G401.6 (cell line): Measurements from ENCODE around the gene WDR70.

Experiments
- FAIRE-seq: peaks from 2 replicates; lab custom pipeline; 2012; peaks lifted over from hg19 to GRCh38; lab: Jason Lieb, UNC

The WDR70 gene

DNA sequence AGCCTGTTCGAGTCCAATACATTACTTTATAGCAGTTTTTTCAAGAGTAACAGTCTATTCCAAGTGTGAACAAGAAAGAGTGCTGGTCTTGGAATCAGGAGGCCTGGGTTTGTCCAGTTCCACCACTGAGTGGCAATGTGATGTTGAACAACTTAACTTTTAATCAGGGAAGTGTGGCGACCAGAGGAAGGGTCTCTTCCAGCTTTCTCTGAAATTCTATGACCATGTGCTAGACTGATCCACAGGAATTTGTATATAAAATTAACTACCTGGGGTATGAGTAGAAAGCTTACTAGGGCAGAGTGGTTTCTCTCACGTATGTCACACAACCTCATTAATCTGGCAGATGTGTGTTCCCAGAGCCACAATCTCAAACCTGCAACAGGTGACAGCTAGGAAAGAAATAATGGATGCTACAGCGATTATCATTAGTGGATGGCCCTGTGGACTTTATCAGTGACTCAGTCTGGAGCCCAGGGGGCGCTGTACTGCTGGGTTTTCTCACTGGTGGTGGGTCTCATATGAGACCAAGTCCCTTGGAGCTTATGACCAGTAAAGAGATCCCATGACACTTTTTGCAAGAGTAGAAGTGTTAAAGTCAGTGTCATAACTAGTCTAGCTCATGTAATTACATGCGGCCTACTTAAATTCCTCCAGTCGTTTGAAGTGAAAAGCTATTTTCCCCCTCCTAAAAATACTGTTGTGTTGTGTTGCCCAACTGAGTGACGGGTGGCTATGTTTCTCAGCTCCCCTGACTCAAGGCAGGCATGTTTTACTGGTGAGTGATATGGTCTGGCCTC is 344.2 kb downstream of the WDR70 start:
- FAIRE-seq = no peak

DNA sequence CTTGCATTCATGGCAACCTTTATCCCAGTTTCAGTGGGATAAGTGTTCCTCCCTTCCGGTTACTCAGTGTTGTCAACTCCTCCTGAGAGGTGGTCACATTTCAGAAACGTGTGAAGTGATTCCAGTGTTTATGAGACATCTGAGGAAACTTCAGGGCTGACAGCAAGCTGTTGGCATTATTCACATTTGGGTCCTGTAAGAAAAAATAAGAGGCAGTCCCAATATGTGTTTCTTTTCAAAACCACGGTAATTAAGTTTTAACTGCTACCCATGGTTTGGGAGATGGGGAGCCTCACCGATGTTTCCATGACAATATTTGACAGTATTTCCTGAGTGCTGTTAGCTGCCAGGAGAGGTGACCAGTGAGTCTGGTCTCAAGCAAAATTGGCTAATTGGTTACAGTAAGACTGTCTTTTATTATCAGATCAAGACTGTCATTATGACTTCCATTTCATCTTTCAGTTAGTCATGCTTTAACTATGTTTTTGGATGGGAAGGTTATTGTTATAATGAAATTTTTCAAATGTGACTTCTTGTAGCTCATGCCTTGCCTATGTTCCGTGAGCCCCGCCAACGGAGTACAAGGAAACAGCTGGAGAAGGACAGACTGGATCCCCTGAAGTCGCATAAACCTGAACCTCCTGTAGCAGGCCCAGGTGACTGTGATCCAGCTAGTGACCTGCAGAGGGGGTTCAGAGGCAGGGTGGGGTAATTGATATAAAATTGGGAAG is 345.4 kb downstream of the WDR70 start:
- no peak for FAIRE-seq

DNA sequence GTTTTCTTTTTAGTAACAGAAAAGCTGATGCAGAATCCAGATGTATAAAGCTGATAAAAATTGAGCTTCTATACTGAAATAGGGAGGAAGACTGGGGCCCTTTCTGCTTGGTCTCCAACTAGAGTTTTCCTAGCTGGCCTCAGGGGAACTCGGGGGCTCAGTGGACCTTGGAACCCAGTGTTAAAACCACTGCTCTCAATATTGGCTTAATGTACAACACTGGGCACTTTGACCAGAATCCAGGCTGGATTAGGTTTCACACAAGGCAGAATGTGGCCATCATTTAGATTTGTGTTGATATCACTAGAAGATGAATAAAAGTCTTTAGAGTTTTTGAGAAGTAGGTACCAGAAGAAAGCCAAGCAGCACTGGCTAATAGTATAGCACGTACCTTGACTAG is 346.1 kb downstream of the WDR70 start:
- FAIRE-seq = no peak

DNA sequence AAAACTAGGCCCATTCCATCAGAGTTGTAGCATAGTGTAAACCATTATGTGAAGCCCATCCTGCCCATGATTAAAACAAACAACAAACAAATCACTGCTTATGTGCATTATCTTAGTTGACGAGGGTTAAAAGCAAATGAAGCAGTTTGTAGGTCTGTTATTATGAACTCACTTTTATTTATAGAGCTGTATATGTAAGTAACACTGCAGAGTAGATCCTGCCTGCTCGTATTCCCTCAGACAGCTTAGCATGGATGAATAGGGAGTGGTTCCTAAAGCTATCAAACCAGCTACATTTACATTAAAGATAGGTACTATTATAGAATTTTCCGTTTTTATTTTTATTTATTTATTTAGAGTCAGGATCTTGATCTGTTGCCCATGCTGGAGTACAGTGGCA is 348.1 kb downstream of the WDR70 start:
- FAIRE-seq = no peak

DNA sequence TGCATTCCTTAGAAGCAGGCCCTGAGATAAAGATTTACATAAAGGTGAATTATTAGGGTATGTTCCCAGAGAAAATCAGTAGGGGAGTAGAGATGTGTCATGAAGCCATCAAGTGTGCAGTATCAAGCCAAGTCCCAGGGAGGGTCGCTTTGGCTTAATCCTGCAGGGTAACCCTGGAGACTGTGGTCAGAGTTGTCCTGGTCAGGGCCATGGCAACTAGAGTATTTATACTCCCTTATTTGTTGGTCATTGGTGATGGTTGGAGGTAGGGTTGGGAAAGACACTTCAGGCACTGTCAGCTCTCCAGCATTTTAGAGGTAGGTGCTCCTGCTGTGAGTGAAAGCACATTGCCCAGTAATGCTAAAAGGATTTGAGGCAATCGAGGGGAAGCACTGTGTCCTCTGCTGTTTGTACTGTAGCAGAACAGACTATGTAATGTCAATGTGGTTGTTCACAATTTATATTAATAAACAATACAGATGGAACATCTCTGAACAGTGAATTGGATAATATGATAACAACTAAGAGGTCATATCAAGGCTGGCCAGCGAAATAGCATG is 351.9 kb downstream of the WDR70 start:
- no peak for FAIRE-seq

DNA sequence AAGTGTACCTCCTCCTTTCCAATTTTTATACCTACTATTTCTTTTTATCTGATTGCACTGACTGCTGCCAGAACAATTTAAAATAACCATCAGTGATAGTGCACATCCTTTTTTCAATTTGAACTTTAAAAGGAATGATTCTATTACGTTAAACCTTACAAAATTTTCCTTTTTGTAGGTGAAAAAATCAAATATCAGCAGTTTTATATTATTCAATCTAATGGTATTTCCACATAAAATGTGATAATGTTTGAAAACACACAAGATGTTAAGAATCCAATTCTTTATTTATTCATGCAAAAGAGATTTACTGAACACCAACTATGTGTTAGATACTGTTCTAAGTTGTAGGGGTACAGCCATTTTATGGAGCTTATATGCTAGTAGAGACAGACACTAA is 355.0 kb downstream of the WDR70 start:
- no peak for FAIRE-seq

DNA sequence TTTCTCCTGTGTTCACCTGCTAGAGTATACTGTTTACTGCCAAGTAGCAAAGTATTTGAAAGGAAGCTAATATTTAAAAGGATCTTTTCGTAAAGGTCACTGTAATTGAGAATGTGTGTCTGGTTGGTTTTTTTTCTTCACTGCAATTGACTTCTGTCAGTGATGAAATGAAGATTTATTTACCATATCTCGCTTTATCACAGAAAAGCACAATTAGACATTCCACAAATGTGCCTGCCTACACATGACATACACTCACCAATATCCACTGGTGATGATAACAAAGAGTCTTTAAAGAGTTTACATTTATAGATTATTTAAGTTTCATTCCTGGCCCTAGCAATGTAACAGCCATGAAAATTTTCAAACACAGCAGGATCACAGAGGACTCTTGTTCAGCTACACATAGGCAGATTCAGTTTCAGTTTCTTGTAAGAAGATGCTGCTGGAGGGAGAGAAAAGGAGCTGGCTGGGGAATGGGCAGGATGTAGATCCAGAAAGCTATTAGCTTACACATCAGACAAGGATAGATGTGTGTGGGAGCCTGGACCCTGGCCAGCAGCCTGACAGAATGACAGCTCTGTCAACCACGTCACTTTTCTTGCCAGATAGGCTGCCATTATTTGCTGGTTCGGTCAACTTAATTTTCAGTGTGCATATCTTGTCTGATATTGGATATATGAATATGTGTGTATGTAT is 356.7 kb downstream of the WDR70 start:
- no peak for FAIRE-seq

DNA sequence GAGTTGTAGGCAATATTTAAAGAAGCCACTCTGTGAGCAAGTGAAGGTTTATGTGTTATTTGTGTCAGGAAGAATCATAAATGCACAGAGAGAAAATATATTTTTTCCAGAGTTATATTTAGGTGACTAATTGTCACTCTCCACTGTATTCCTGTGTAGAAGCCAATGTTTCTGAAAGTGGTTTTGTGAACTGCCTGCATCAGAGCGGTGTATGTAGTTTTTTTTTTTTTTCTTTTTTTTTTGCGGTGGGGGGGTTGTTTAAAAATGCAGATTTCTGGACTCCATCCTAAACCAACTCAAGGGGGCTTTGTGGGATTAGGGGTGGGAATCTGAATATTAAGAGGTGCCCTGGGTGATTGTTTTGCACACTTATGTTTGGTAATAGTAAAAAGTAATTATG is 357.3 kb downstream of the WDR70 start:
- no peak for FAIRE-seq

DNA sequence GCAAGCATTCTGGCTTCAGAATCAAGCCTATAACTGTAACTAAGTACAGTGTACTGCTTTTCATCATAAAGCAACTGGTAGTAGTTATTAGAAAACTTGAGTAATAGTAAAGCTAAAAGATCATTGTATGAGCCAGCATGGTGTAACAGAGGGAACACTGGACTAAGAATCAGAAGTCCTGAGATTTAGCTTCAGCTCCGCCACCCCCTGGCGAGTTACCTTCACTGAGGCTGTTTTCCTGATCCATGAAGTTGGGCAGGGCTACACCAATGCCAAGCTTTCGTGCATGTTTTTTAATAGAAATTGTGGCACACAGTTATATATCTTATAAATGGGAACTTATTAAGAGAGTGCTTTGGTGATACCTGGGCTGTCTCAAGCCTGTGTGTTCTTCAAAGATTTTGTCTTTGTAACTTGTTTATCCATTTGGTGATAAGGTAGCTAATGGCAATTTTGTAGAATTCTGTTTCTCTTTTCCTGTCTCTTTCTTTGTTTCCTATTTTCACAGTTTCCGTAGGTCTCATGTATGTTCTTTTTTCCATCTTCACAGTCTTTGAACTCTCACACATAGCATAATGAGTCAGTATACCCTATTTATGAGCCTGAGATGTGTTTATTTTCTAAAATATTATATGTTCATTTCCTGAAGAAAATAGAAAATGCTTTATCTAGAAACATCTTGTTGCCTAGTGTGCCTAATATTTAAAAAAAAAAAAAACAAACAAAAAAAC is 358.4 kb downstream of the WDR70 start:
- FAIRE-seq = no peak

DNA sequence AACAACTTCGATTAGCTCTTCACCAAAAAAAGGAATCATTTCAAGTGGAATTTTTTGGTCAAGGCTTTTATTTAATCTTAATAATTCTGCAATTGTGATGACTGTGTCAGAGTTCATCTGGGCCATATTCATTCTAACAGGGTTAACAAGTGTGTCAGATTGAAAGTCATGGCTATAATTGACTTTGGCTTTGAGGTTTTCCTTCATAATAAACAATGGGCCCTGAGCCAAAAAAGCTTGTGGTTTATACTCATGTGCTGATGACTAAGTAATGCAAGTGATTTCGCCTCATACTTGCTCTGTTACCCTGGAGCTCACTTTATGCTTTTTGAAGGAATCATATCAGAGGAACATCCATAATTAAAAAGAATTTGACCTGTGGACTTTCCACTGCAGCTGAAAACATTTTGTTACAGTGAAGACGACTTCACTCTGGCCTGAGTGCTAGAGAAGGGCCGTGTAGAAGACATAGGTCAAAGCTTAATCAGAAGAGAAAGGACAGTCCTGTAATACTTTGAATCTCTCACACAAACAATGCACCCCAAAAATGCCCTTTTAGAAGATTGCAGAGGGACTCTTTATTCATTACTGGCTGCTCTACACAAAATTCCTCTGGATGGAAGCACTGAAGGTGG is 359.1 kb downstream of the WDR70 start:
- FAIRE-seq = no peak

DNA sequence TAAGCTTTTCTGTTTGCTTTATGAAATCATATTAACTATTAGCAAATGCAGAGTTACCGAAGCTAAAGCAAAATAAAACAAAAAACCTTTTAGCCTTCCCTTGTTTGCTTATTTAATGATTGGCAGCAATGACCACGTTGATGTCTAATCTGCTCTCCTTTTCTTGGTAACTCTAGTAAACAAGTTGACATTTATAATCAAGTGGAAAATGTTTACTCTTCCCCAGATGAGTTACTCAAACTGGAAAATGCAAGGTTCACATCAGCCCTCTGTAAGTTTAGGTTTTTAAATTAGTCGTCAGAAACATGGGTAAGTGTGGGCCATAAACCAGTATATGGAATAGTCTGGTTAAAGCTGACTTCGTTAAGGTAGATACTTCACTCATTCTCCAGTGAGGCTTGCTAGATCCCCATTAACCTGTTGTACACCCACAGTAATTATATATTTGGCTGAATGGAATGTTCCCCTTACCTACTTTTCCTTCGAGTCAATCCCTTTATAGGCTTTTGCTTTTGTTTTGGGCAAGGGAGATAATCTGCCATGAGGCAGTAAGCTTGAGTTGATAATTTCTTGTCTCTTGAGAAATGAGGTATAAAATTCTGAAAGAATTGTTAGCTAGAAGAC is 359.9 kb downstream of the WDR70 start:
- FAIRE-seq = no peak

DNA sequence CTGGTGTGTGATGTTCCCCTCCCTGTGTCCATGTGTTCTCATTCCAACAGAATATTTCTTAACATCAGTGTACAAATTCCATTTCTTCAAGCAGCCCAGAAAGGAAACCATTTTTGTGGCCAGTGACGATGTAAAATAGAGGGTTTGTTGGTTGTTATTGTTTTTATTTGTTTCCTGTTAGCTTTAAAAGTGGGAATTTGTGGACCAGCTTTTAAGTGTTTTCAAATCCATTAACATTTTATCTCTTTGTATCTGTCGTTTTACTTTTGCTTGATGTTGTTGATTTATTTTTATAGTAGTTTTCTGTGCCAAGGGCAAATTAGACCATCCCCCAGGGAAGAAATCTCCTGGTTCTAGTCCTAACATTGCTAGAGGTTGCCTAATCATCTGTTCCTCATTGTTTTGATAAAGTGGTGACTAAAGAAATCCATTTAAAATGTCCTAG is 360.7 kb downstream of the WDR70 start:
- FAIRE-seq = no peak

DNA sequence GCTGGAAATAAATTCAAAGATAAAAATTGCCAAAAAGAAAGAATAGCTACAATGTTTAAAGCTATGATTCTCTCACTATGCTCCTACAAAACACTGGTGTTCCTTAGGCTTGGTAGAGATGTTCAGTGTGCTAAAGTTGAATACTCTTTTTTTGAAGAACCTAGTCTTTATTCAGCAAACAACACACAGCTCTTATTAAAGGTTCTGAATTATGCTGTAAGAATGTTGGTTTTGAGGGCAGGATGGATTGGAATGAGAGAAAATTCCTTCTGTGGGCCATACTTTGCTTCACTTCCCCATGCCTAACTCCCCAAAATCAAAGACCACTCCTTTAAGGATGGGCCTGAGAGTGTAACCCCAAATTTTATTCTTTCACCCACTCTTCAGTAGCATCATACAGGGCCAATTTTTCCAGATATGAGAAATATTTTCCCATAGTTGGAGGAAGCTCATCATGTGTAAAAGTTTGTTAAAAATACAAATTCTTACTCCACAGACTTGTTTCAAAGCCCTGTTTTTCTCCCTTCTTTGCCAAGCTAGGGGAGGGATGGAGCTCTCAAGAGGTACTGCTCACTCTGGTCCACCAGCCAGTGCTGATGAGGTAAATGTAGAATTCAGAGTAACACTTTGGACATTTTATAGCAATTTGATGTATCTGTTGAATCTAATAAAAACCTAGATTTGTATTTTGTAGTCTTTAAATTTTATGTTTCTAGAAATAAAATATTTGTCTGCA is 361.4 kb downstream of the WDR70 start:
- FAIRE-seq = no peak

DNA sequence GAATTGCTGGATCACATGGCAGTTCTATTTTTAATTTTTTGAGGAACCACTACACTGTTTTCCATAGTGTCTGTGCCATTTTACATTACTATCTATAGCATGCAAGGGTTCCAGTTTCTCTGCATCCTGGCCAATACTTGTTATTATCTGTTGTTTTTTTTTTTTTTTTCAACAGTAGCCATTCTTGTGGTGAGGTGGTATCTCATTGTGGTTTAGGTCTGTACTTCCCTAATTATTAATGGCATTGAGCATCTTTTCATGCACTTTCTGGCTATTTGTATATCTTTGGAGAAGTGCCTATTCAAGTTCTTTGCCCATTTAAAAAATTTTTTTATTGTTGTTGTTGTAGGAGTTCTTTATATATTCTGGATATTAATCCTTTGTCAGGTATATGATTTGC is 363.0 kb downstream of the WDR70 start:
- FAIRE-seq = no peak

DNA sequence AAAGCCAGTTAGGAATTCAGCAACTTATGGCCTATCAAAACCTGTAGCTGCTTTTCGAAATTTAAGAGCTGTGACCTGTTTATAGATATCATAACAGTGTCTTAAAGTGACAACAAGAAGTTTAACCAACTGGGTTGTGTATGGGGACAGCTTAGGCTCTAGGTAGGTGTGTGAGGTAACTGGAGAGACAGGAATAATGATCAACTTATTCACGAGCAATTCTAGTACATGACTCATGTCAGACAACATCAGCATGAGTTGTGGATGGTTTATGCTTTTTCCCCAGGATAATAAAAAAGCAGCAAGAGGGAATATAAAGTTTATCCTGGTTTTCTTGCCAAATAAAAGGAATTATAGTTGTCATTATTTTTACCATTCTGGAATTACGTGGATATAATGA is 372.1 kb downstream of the WDR70 start:
- no peak for FAIRE-seq

DNA sequence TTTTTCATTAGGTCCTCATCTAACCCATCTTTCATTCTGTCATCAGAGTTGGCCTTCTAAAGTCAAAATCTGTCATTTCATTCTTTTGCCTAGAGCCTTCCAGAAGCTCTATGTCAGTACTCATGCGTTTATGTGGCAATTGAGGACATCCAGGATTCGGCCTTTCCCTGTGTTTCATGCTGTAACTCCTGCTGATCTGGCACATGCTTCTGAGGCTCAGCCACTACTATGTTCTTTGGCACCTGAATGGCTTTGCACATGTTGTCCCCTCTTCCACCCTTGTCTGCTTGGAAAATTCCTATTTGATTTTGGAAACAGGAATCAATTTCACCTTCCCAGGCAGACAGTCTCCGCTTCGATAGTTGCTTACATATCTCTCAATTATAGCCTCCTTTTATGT is 375.9 kb downstream of the WDR70 start:
- no peak for FAIRE-seq

DNA sequence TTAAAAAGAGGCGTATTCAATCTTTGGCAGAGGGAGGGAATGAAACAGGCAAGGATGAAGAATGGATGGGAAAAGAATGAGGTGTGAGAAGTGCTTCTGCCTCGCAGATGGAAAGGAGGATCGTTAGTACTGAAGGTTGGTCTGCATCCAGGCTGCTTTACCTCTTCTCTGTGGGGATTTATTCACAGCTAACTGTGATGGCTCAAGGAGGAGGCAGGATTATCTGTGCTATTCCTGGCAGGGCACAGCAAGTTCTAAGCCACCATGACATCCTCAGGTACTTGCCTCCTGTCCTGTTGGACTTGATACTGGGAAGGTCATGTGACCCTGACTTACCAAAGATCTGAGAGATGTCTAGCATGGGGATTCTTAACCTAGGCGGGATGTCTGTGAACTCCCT is 376.5 kb downstream of the WDR70 start:
- FAIRE-seq = no peak

DNA sequence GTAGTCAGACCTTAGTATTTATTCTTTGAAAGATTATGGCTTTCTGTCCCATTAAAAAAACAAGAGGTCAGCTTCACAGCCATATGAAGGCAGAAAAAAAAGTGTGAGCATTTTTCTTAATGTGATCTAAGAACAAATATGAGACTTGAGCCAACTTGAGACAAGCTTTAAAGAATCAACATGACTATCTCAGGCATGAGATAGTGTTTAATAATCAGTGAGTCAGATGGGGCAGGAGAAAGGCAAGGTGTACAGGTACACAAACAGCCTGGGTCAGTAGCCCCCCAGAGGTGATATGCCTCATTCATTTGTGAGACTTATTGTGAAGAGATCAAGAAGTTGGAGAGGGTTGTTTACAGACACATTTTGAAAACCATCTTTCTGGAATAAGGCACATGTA is 377.1 kb downstream of the WDR70 start:
- no peak for FAIRE-seq

DNA sequence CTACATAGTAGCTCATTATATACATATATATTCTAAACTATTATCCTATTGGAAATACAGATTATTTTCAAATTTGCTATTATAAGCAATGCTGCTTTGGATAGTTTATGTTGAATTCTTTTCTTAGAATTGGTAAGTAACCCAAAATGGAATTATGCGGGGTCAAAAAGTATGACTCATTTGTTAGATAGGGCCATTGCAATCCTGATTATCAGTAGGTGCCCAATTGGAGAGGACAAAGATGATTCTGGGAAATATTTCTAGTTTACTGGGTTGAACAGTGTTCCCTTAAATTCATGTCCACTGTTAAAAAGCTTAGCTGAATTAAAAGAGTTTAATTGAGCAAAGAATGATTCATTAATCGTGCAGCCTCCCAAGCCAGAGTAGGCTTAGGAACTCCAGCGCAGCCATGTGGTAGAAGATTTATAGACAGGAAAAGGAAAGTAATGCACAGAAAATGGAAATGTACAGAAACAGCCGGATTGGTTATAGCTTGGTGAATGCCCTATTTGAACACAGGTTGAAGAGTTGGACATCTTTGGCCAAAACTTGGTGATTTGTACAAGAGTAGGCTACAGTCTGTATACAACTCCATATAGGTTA is 379.0 kb downstream of the WDR70 start:
- no peak for FAIRE-seq

DNA sequence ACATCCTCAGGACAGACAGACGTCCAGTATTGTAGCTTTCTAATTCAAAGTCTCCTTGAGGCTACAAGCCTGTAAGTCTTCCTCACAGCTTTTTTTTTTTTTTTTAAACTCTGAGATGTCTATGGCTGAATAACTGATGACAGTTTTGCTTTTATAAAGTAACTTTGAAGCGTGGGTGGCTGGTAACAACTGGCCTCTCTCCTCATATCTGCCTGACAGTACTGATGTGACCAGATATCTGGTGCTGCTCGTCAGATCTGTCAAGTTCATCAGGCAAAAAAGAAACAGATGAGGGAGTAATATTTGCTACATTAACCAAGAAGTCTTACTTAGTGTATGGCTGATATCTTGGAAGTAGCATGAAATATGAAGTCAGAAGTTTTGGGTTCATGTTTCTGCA is 388.1 kb downstream of the WDR70 start:
- no peak for FAIRE-seq
